H1 (cell line): Measurements from ENCODE around the gene KIAA1671. TPM values are rescaled to one million over a fixed set of nuclear protein-coding genes. Genes with fewer than 3 reads are reported as not detected.

Experiments
- CTCF ChIA-PET: fragments of 300-600 bp; sonication (Branson Sonifier 250); formaldehyde crosslinking; loops from one replicate; lab custom pipeline; 2021; ENCODE audit not compliant: partially characterized antibody; lab: Charles Lee
- POLR2A ChIA-PET: fragments of 300-600 bp; sonication (Branson Sonifier 250); formaldehyde crosslinking; loops from one replicate; lab custom pipeline; 2021; ENCODE audit warnings: inconsistent platforms; ENCODE audit not compliant: partially characterized antibody; lab: Charles Lee
- DNase-seq, 2 experiments: peaks; one replicate each; pipeline versions ENCODE4 v3.0.0 to v3.0.0-alpha.2; 2010 to 2022; ENCODE audit warnings: low spot score in 2 of 2, low read depth in 1 of 2, mixed read lengths in 1 of 2
- FAIRE-seq: peaks from 2 replicates; lab custom pipeline; 2011; peaks lifted over from hg19 to GRCh38; lab: Jason Lieb, UNC
- H2AFZ ChIP-seq: 2 replicates; pipeline ENCODE4 v1.8.1; 2012; ENCODE audit warnings: low read length, inconsistent platforms
- H2AK5ac ChIP-seq: 2 replicates; pipeline ENCODE4 v1.6.1; 2013; ENCODE audit warnings: low read depth, low read length
- H2BK120ac ChIP-seq: replicated peaks from 2 replicates; pipeline ENCODE3; 2013; ENCODE audit warnings: low read depth, low read length, inconsistent platforms
- H2BK12ac ChIP-seq: 2 replicates; pipeline ENCODE4 v1.6.1; 2013; ENCODE audit warnings: low read depth, low read length
- H2BK15ac ChIP-seq: 2 replicates; pipeline ENCODE4 v1.6.1; 2013; ENCODE audit warnings: low read length
- H2BK20ac ChIP-seq: 2 replicates; pipeline ENCODE4 v1.6.1; 2013; ENCODE audit warnings: low read length
- H2BK5ac ChIP-seq: 2 replicates; pipeline ENCODE4 v1.6.1; 2013; ENCODE audit warnings: low read depth, low read length
- H3K14ac ChIP-seq: 2 replicates; pipeline ENCODE4 v1.6.1; 2013; ENCODE audit warnings: inconsistent platforms; ENCODE audit not compliant: insufficient read length
- H3K18ac ChIP-seq: 2 replicates; pipeline ENCODE4 v1.6.1; 2013; ENCODE audit warnings: low read length; ENCODE audit errors: extremely low read depth
- H3K23ac ChIP-seq: 2 replicates; pipeline ENCODE4 v1.6.1; 2013; ENCODE audit warnings: inconsistent platforms; ENCODE audit not compliant: insufficient read length
- H3K23me2 ChIP-seq: 2 replicates; pipeline ENCODE4 v1.6.1; 2013; ENCODE audit warnings: low read depth, low read length
- H3K27ac ChIP-seq: 2 replicates; pipeline ENCODE4 v1.6.1; 2011; ENCODE audit warnings: low read depth, low read length, inconsistent platforms
- H3K27me3 ChIP-seq, 4 experiments: replicated peaks in 1 of 4; 1 replicate in 1 of 4; 2 replicates in 3 of 4; pipeline versions ENCODE4 v1.6.1 to v1.8.1; 2011 to 2013; ENCODE audit warnings: low read length in 3 of 4, mild to moderate bottlenecking in 3 of 4, inconsistent platforms in 2 of 4, mixed read lengths in 2 of 4, moderate library complexity in 1 of 4; ENCODE audit not compliant: control insufficient read depth in 3 of 4, insufficient read depth in 3 of 4; ENCODE audit errors: extremely low read depth in 1 of 4
- H3K36me3 ChIP-seq, 4 experiments: 2 replicates each; pipeline versions ENCODE4 v1.6.1 to v1.8.1; 2011 to 2013; ENCODE audit warnings: mild to moderate bottlenecking in 4 of 4, low read length in 3 of 4, moderate library complexity in 2 of 4, control low read depth in 1 of 4, inconsistent platforms in 1 of 4; ENCODE audit not compliant: insufficient read depth in 4 of 4, control insufficient read depth in 2 of 4
- H3K4ac ChIP-seq: replicated peaks from 2 replicates; pipeline ENCODE3; 2013; ENCODE audit warnings: low read length, low read depth, mixed read lengths, inconsistent platforms; ENCODE audit not compliant: insufficient read length
- H3K4me1 ChIP-seq, 4 experiments: replicated peaks in 1 of 4; 1 replicate in 1 of 4; 2 replicates in 3 of 4; pipeline versions ENCODE4 v1.6.1 to v1.8.1; 2011 to 2013; ENCODE audit warnings: low read length in 3 of 4, inconsistent platforms in 2 of 4, mixed read lengths in 1 of 4; ENCODE audit not compliant: insufficient read depth in 4 of 4, control insufficient read depth in 3 of 4
- H3K4me2 ChIP-seq, 2 experiments: 2 replicates each; pipeline versions ENCODE4 v1.6.1 to v1.8.1; 2011 to 2013; ENCODE audit warnings: low read depth in 2 of 2, low read length in 2 of 2, control low read depth in 1 of 2, inconsistent platforms in 1 of 2, mild to moderate bottlenecking in 1 of 2; ENCODE audit not compliant: insufficient read depth in 1 of 2
- H3K4me3 ChIP-seq, 4 experiments: fragments of 200-600, 300-600 bp in 1 of 4; sonication (generic), shearing (Covaris generic), sonication (Bioruptor Twin) in 1 of 4; 2 replicates each; pipeline versions ENCODE4 v1.5.1 to v1.8.1; 2011 to 2016; ENCODE audit warnings: low read length in 4 of 4, low read depth in 3 of 4, control low read depth in 2 of 4, inconsistent platforms in 2 of 4, mild to moderate bottlenecking in 2 of 4, mixed read lengths in 1 of 4, moderate library complexity in 1 of 4; ENCODE audit not compliant: insufficient read depth in 2 of 4; ENCODE audit errors: extremely low read depth in 1 of 4
- H3K56ac ChIP-seq: replicated peaks from 2 replicates; pipeline ENCODE3; 2013; ENCODE audit warnings: low read depth, mild to moderate bottlenecking, mixed read lengths, low read length, inconsistent platforms; ENCODE audit not compliant: insufficient read length
- H3K79me1 ChIP-seq: 2 replicates; pipeline ENCODE4 v1.6.1; 2013; ENCODE audit warnings: low read depth, low read length, control low read depth
- H3K79me2 ChIP-seq, 2 experiments: 2 replicates each; pipeline versions ENCODE4 v1.6.1 to v1.8.1; 2012 to 2013; ENCODE audit warnings: low read length in 2 of 2, mild to moderate bottlenecking in 2 of 2, inconsistent platforms in 1 of 2; ENCODE audit not compliant: insufficient read depth in 2 of 2, control insufficient read depth in 1 of 2
- H3K9ac ChIP-seq, 4 experiments: replicated peaks in 1 of 4; 1 replicate in 1 of 4; 2 replicates in 3 of 4; pipeline versions ENCODE4 v1.6.1 to v1.8.1; 2011 to 2013; ENCODE audit warnings: low read depth in 3 of 4, low read length in 3 of 4, control low read depth in 2 of 4, mild to moderate bottlenecking in 2 of 4, moderate library complexity in 2 of 4, inconsistent platforms in 1 of 4; ENCODE audit errors: extremely low read depth in 1 of 4
- H3K9me3 ChIP-seq, 2 experiments: 2 replicates each; pipeline versions ENCODE4 v1.6.1 to v1.8.1; 2012 to 2013; ENCODE audit warnings: mild to moderate bottlenecking in 2 of 2, moderate library complexity in 2 of 2, control low read depth in 1 of 2, inconsistent platforms in 1 of 2, low read depth in 1 of 2, low read length in 1 of 2, mixed read lengths in 1 of 2; ENCODE audit not compliant: insufficient read depth in 2 of 2
- H4K20me1 ChIP-seq, 2 experiments: replicated peaks in 1 of 2; 2 replicates each; pipeline versions ENCODE3 to v1.8.1; 2011 to 2013; ENCODE audit warnings: inconsistent platforms in 2 of 2, low read length in 2 of 2, mild to moderate bottlenecking in 1 of 2; ENCODE audit not compliant: insufficient read depth in 2 of 2, control insufficient read depth in 1 of 2
- H4K5ac ChIP-seq: 2 replicates; pipeline ENCODE4 v1.6.1; 2013; ENCODE audit warnings: low read length, low read depth, mixed read lengths, inconsistent platforms; ENCODE audit not compliant: insufficient read length
- H4K8ac ChIP-seq: 2 replicates; pipeline ENCODE4 v1.8.0; 2013; ENCODE audit warnings: mild to moderate bottlenecking, moderate library complexity, low read length, inconsistent platforms; ENCODE audit not compliant: insufficient read depth; ENCODE audit errors: extremely low read depth
- H4K91ac ChIP-seq: replicated peaks from 2 replicates; pipeline ENCODE3; 2013; ENCODE audit warnings: low read length, mixed read lengths, inconsistent platforms; ENCODE audit not compliant: insufficient read length
- CBX8 ChIP-seq: fragments of 300-800, 300-1000 bp; sonication (generic); IDR thresholded peaks from 2 replicates; pipeline ENCODE4 v1.7.1; 2016; ENCODE audit warnings: low read depth, low read length, borderline replicate concordance
- KDM4A ChIP-seq: IDR thresholded peaks from one replicate; pipeline ENCODE4 v1.7.1; 2012; ENCODE audit warnings: low read depth, mild to moderate bottlenecking, moderate library complexity, low read length, inconsistent platforms; ENCODE audit not compliant: severe bottlenecking
- SUZ12 ChIP-seq: fragments of 200-600 bp; sonication (generic); IDR thresholded peaks from 2 replicates; pipeline ENCODE4 v1.6.1; 2012; ENCODE audit warnings: mild to moderate bottlenecking, inconsistent platforms, low read length, moderate library complexity, mixed read lengths
- WGBS, 2 experiments: shearing (Covaris generic) in 1 of 2; methylation state at CpG; one replicate each; pipeline versions ENCODE4 v1.1.6 to v1.1.7; 2013 to 2015; ENCODE audit warnings: low lambda C conversion rate in 2 of 2, mixed read lengths in 2 of 2, inconsistent platforms in 1 of 2, low coverage in 1 of 2, missing lambda C conversion rate in 1 of 2; ENCODE audit not compliant: insufficient replicate concordance in 2 of 2, insufficient coverage in 1 of 2, insufficient read length in 1 of 2; ENCODE audit errors: extremely low coverage in 1 of 2, missing lambda C conversion rate in 1 of 2; 5-methylcytosine and 5-hydroxymethylcytosine counted together
- polyA plus RNA-seq, 7 experiments: library from polyadenylated mRNA; depleted of rRNA in 3 of 7; stranded (reverse) in 5 of 7; unstranded in 2 of 7; fragments of >200 nt in 5 of 7; fragments of 200-250 nt in 2 of 7; gene quantifications; 1 replicate in 5 of 7; 2 replicates in 1 of 7; 4 replicates in 1 of 7; pipeline versions ENCODE4 v1.2.1 to v1.2.3, GENCODE V29; 2011 to 2013; ENCODE audit warnings: missing spikeins in 2 of 7, mixed read lengths in 2 of 7
- total RNA-seq: library from RNA; stranded (reverse); fragmentation: NEBNext Ultra II Directional; extraction: Animal tissue kit (Norgen Biotek cat#: 25700); gene quantifications from 2 replicates; pipeline ENCODE4 v1.2.1, GENCODE V29; 2021

The KIAA1671 gene
- total and polyA plus RNA-seq, 2 of the 8 experiments (the other 6 are each of a cell fraction or from before 2014, with no cell fraction given): 6.4 to 23.9 TPM

- H2BK12ac ChIP-seq: 0 out of 2 replicates have a peak overlapping the region, but pooled peaks have one; percentile 39
- no peaks in the 10 kb centered on the region; a peak in 1 of 8 replicates for H3K36me3 ChIP-seq
- 0 out of 2 replicates have a peak overlapping the region, but pooled peaks have one; percentile 52 for H3K18ac ChIP-seq
- no peaks in the 10 kb centered on the region for H4K20me1 ChIP-seq
- no peak overlapping the region; the same call in 1 of the 2 replicates for H2BK5ac ChIP-seq
- H4K8ac ChIP-seq: no peak overlapping the region; the same call in 1 of the 2 replicates
- no peak overlapping the region for H4K5ac ChIP-seq
- TF ChIP-seq CBX8: no peak
- peak; percentile 21 for TF ChIP-seq KDM4A
- no peak for TF ChIP-seq SUZ12
- H2BK120ac ChIP-seq: no peak overlapping the region
- no peak overlapping the region for H3K14ac ChIP-seq
- no peak overlapping the region for H3K56ac ChIP-seq
- 0 out of 7 replicates have a peak, but pooled peaks cover 0 to 2% (median 0%) of the 10 kb centered on the region in 4 experiments for H3K27me3 ChIP-seq
- no peaks in the 10 kb centered on the region for H3K9me3 ChIP-seq
- H4K91ac ChIP-seq: no peak overlapping the region
- ChIA-PET POLR2A (interaction anchor here (1.2 to 1.6 kb wide), 6 partner anchors 10 to 46 kb away, joined by 3 to 5 read pairs (median 4); no protein-coding TSS in a partner anchor), CTCF (interaction anchor here (0.7 to 5.2 kb wide), 30 partner anchors 10 to 309 kb away, joined by 3 to 32 read pairs (median 6); no protein-coding TSS in a partner anchor)
- 56% methylated on average over 25 of the region's 35 CpGs; no CpG with 5 or more reads in 1 of the 2 experiments for WGBS, 2 experiments
- DNase-seq (no peak), FAIRE-seq (no peak)
- H2BK15ac ChIP-seq: 0 out of 2 replicates have a peak overlapping the region, but pooled peaks have one; percentile 92
- no peak overlapping the region for H2BK20ac ChIP-seq
- H2AK5ac ChIP-seq: no peak overlapping the region
- H3K9ac ChIP-seq: 0 out of 7 replicates have a peak overlapping the region, but pooled peaks of 1 of the 4 experiments have one; percentile 61
- H3K4me2 ChIP-seq: peak overlapping the region; percentile 94 to 98
- H3K27ac ChIP-seq: 0 out of 2 replicates have a peak overlapping the region, but pooled peaks have one; percentile 73
- H3K4me3 ChIP-seq: peak overlapping the region; percentile 52 to 81 (median 66)
- peaks cover 0 to 19% (median 9%) of the 10 kb centered on the region in 4 experiments; a peak in 6 of 7 replicates for H3K4me1 ChIP-seq
- H3K23ac ChIP-seq: no peak overlapping the region
- no peak overlapping the region for H2AFZ ChIP-seq
- peaks cover 7% of the 10 kb centered on the region for H3K23me2 ChIP-seq
- H3K79me1 ChIP-seq: no peaks in the 10 kb centered on the region; the same call in 1 of the 2 replicates
- no peaks in the 10 kb centered on the region for H3K79me2 ChIP-seq
- H3K4ac ChIP-seq: peak overlapping the region; percentile 46
Observed at GRCh38 chr22:25111579-25112517, 159.3 kb downstream of the KIAA1671 start.
